GM18511 (cell line): ENCODE measurements around the gene SERPINA6.
"Not testable (repeated sequence)": the region's sequence is repeated elsewhere in the genome, so short reads cannot be mapped to it uniquely, and the experiment has no call there.

ENCODE experiments used
- ATAC-seq: cut with Tn5 transposase; IDR thresholded peaks from one replicate; pipeline ENCODE4 v1.9.1; 2021; ENCODE audit warnings: mild to moderate bottlenecking, moderate library complexity; ENCODE audit not compliant: unreplicated experiment

SERPINA6 gene

GRCh38 chr14:94330432-94330831 lies 7.3 kb upstream of the SERPINA6 start:
- no peak for ATAC-seq

- ATAC-seq = no peak
Measured at GRCh38 chr14:94329857-94330256, 6.7 kb upstream of the SERPINA6 start.

GRCh38 chr14:94328196-94328595 lies 5.1 kb upstream of the SERPINA6 start:
- ATAC-seq = no peak

GRCh38 chr14:94321421-94322271 lies 1.5 kb downstream of the SERPINA6 start:
- no peak for ATAC-seq

- peak; percentile 50 for ATAC-seq
Measured at GRCh38 chr14:94320243-94320642, 2.9 kb downstream of the SERPINA6 start.

- no peak for ATAC-seq
Measured at GRCh38 chr14:94317259-94317658, 5.9 kb downstream of the SERPINA6 start.

GRCh38 chr14:94316692-94317091 lies 6.4 kb downstream of the SERPINA6 start:
- ATAC-seq = no peak

- no peak for ATAC-seq
Measured at GRCh38 chr14:94314890-94315289, 8.2 kb downstream of the SERPINA6 start.

GRCh38 chr14:94313991-94314655 lies 9.0 kb downstream of the SERPINA6 start:
- ATAC-seq = no peak

- ATAC-seq = no peak
Measured at GRCh38 chr14:94312481-94313246, 10.5 kb downstream of the SERPINA6 start.

GRCh38 chr14:94310248-94310647 lies 12.9 kb downstream of the SERPINA6 start:
- ATAC-seq = no peak

- no peak for ATAC-seq
Measured at GRCh38 chr14:94309721-94310120, 13.4 kb downstream of the SERPINA6 start.

- ATAC-seq = no peak
Measured at GRCh38 chr14:94307410-94307992, 15.6 kb downstream of the SERPINA6 start.

GRCh38 chr14:94306047-94306978 lies 16.8 kb downstream of the SERPINA6 start:
- ATAC-seq = no peak

- ATAC-seq = no peak
Measured at GRCh38 chr14:94305620-94306019, 17.5 kb downstream of the SERPINA6 start.

GRCh38 chr14:94304243-94304642 lies 18.9 kb downstream of the SERPINA6 start:
- no peak for ATAC-seq

- no peak for ATAC-seq
Measured at GRCh38 chr14:94303111-94303510, 20.0 kb downstream of the SERPINA6 start.

- ATAC-seq = no peak
Measured at GRCh38 chr14:94298130-94298529, 25.0 kb downstream of the SERPINA6 start.

GRCh38 chr14:94296181-94296545 lies 27.0 kb downstream of the SERPINA6 start:
- ATAC-seq = not testable (repeated sequence)
